OCI-LY3 (cell line): ENCODE measurements around the gene ARMC12.

ENCODE experiments used
- CTCF ChIP-seq: fragments of 200-600, 300-600 bp; sonication (generic); IDR thresholded peaks from 2 replicates; pipeline ENCODE4 v1.5.1; 2014; ENCODE audit warnings: antibody characterized with exemption, low read length, low read depth
- EZH2phosphoT487 ChIP-seq: fragments of 200-600 bp; shearing (Covaris generic); IDR thresholded peaks from 2 replicates; pipeline ENCODE4 v1.6.1; 2018; ENCODE audit warnings: antibody characterized with exemption, mixed run types, low read depth

DNA sequence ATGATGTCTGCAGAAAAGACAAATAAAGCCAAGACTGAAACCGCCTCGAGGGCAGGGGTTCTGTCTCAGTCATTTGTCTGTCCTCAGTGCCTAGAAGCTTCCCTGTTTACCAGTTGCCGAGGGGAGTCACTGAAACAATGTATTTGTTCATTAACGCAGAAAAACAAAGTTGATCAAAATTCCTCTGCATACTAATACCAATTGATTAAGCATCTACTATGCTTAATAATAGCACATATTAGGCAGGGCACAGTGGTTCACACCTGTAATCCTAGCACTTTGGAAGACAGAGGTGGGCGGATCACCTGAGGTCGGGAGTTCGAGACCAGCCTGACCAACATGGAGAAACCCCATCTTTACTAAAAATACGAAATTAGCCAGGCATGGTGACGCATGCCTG, 46.3 kb upstream of the ARMC12 start:
- no peak for TF ChIP-seq CTCF
- no peak for TF ChIP-seq EZH2phosphoT487
